H9 (cell line): ENCODE data around the gene CEMIP. TPM values are rescaled to one million over a fixed set of nuclear protein-coding genes. Genes with fewer than 3 reads are reported as not detected.

Experiments used
- DNase-seq: peaks from one replicate; pipeline ENCODE4 v3.0.0-alpha.2; 2017
- H2AFZ ChIP-seq: one replicate; pipeline ENCODE4 v1.6.1; 2013; ENCODE audit warnings: mild to moderate bottlenecking, low read length, control low read depth, moderate library complexity
- H2AK5ac ChIP-seq: 2 replicates; pipeline ENCODE4 v1.6.1; 2013; ENCODE audit warnings: low read length, control low read depth, mixed read lengths; ENCODE audit not compliant: insufficient read length
- H2BK120ac ChIP-seq: one replicate; pipeline ENCODE4 v1.6.1; 2013; ENCODE audit warnings: low read depth, mild to moderate bottlenecking, low read length, control low read depth, inconsistent platforms; ENCODE audit not compliant: poor library complexity, severe bottlenecking
- H2BK12ac ChIP-seq: 2 replicates; pipeline ENCODE4 v1.6.1; 2013; ENCODE audit warnings: low read length, control low read depth, mixed read lengths, low read depth; ENCODE audit not compliant: insufficient read length
- H2BK15ac ChIP-seq: 2 replicates; pipeline ENCODE4 v1.6.1; 2013; ENCODE audit warnings: low read depth, low read length, control low read depth
- H2BK20ac ChIP-seq: one replicate; pipeline ENCODE4 v1.6.1; 2013; ENCODE audit warnings: low read depth, mild to moderate bottlenecking, low read length, control low read depth, inconsistent platforms; ENCODE audit not compliant: poor library complexity, severe bottlenecking
- H2BK5ac ChIP-seq: 2 replicates; pipeline ENCODE4 v1.6.1; 2013; ENCODE audit warnings: low read length, control low read depth, mixed read lengths; ENCODE audit not compliant: insufficient read length
- H3K14ac ChIP-seq: 2 replicates; pipeline ENCODE4 v1.6.1; 2013; ENCODE audit warnings: low read length, control low read depth; ENCODE audit not compliant: insufficient read depth
- H3K18ac ChIP-seq: 2 replicates; pipeline ENCODE4 v1.6.1; 2013; ENCODE audit warnings: low read depth, mild to moderate bottlenecking, mixed read lengths, low read length, control low read depth; ENCODE audit not compliant: insufficient read length
- H3K23ac ChIP-seq: 2 replicates; pipeline ENCODE4 v1.6.1; 2013; ENCODE audit warnings: low read length, control low read depth, mixed read lengths, low read depth; ENCODE audit not compliant: insufficient read length
- H3K23me2 ChIP-seq: 2 replicates; pipeline ENCODE4 v1.6.1; 2013; ENCODE audit warnings: low read depth, mild to moderate bottlenecking, mixed read lengths, low read length, control low read depth; ENCODE audit not compliant: insufficient read length, poor library complexity, severe bottlenecking
- H3K27ac ChIP-seq: 2 replicates; pipeline ENCODE4 v1.5.1; 2013; ENCODE audit warnings: low read length, control low read depth, mixed read lengths, low read depth; ENCODE audit not compliant: insufficient read length
- H3K27me3 ChIP-seq: 2 replicates; pipeline ENCODE4 v1.6.1; 2013; ENCODE audit warnings: low read length, control low read depth, inconsistent platforms; ENCODE audit not compliant: insufficient read depth
- H3K4ac ChIP-seq: 2 replicates; pipeline ENCODE4 v1.6.1; 2013; ENCODE audit warnings: low read depth, mild to moderate bottlenecking, control low read depth, inconsistent platforms, low read length, moderate library complexity
- H3K4me1 ChIP-seq: 2 replicates; pipeline ENCODE4 v1.6.1; 2013; ENCODE audit warnings: low read length, control low read depth, inconsistent platforms; ENCODE audit not compliant: insufficient read depth
- H3K4me2 ChIP-seq: 2 replicates; pipeline ENCODE4 v1.6.1; 2013; ENCODE audit warnings: low read length, control low read depth, mixed read lengths; ENCODE audit not compliant: insufficient read length, insufficient read depth
- H3K56ac ChIP-seq: 2 replicates; pipeline ENCODE4 v1.6.1; 2013; ENCODE audit warnings: low read depth, mild to moderate bottlenecking, mixed read lengths, low read length, control low read depth; ENCODE audit not compliant: insufficient read length
- H3K79me1 ChIP-seq: 2 replicates; pipeline ENCODE4 v1.6.1; 2013; ENCODE audit warnings: low read depth, mild to moderate bottlenecking, moderate library complexity, low read length, control low read depth, inconsistent platforms; ENCODE audit not compliant: insufficient read depth, poor library complexity, severe bottlenecking
- H3K79me2 ChIP-seq: 2 replicates; pipeline ENCODE4 v1.6.1; 2013; ENCODE audit warnings: low read length, control low read depth, inconsistent platforms; ENCODE audit not compliant: insufficient read depth
- H3K9ac ChIP-seq: 2 replicates; pipeline ENCODE4 v1.6.1; 2013; ENCODE audit warnings: low read length, control low read depth, mixed read lengths; ENCODE audit not compliant: insufficient read length; ENCODE audit errors: extremely low read depth
- H3K9me3 ChIP-seq: one replicate; pipeline ENCODE4 v1.6.1; 2013; ENCODE audit warnings: low read depth, low read length, inconsistent platforms; ENCODE audit not compliant: control insufficient read depth
- H3T11ph ChIP-seq: one replicate; pipeline ENCODE4 v1.6.1; 2013; ENCODE audit warnings: mild to moderate bottlenecking, low read length, control low read depth, inconsistent platforms
- H4K20me1 ChIP-seq: one replicate; pipeline ENCODE4 v1.6.1; 2013; ENCODE audit not compliant: control insufficient read depth, insufficient read length, insufficient read depth
- H4K5ac ChIP-seq: 2 replicates; pipeline ENCODE4 v1.6.1; 2013; ENCODE audit warnings: low read depth, mild to moderate bottlenecking, mixed read lengths, low read length, control low read depth; ENCODE audit not compliant: insufficient read length
- H4K8ac ChIP-seq: replicated peaks from 2 replicates; pipeline ENCODE4 v1.6.1; 2013; ENCODE audit warnings: low read length, control low read depth, mixed read lengths, low read depth; ENCODE audit not compliant: insufficient read length
- H4K91ac ChIP-seq: 2 replicates; pipeline ENCODE4 v1.6.1; 2013; ENCODE audit warnings: low read depth, mild to moderate bottlenecking, moderate library complexity, mixed read lengths, low read length, control low read depth; ENCODE audit not compliant: insufficient read length
- H3K27ac Mint-ChIP-seq, 3 experiments: 2 replicates in 2 of 3; 3 replicates in 1 of 3; pipeline ENCODE4 v1.8.0; 2020 to 2021; ENCODE audit warnings: mixed read lengths in 3 of 3, mild to moderate bottlenecking in 1 of 3, moderate library complexity in 1 of 3
- H3K27me3 Mint-ChIP-seq: 2 replicates; pipeline ENCODE4 v1.8.0; 2021; ENCODE audit warnings: low read depth, mild to moderate bottlenecking, moderate library complexity, mixed read lengths
- H3K36me3 Mint-ChIP-seq, 3 experiments: 2 replicates in 2 of 3; 3 replicates in 1 of 3; pipeline ENCODE4 v1.8.0; 2020 to 2021; ENCODE audit warnings: low read depth in 3 of 3, mixed read lengths in 3 of 3; ENCODE audit not compliant: insufficient read depth in 1 of 3
- H3K4me1 Mint-ChIP-seq, 2 experiments: 2 replicates each; pipeline ENCODE4 v1.8.0; 2020; ENCODE audit warnings: mixed read lengths in 2 of 2
- H3K4me3 Mint-ChIP-seq, 2 experiments: 2 replicates in 1 of 2; 3 replicates in 1 of 2; pipeline ENCODE4 v1.8.0; 2020 to 2021; ENCODE audit warnings: mild to moderate bottlenecking in 2 of 2, mixed read lengths in 2 of 2, moderate library complexity in 1 of 2
- H3K9me3 Mint-ChIP-seq, 2 experiments: 2 replicates in 1 of 2; 3 replicates in 1 of 2; pipeline ENCODE4 v1.8.0; 2020; ENCODE audit warnings: mild to moderate bottlenecking in 2 of 2, mixed read lengths in 2 of 2, moderate library complexity in 1 of 2
- WGBS: extraction: QIAGEN DNeasy Blood & Tissue Kit; methylation state at CpG from one replicate; pipeline ENCODE4 v1.1.7; 2013; ENCODE audit warnings: missing lambda C conversion rate, low lambda C conversion rate, mixed read lengths; ENCODE audit not compliant: insufficient read length; ENCODE audit errors: extremely low coverage; 5-methylcytosine and 5-hydroxymethylcytosine counted together
- total RNA-seq: library from RNA; stranded (reverse); gene quantifications from 2 replicates; pipeline ENCODE4 v1.2.1, GENCODE V29; 2021
- TF ChIP-seq, protein P1 (sequence below): fragments of 200-600 bp; sonication (generic); conservative IDR thresholded peaks from 3 replicates; pipeline ENCODE4 v1.8.0; 2021; ENCODE audit warnings: antibody characterized with exemption, mild to moderate bottlenecking

Gene CEMIP
- total RNA-seq, 1 experiment from 2014 or later = 0.09 TPM

DNA sequence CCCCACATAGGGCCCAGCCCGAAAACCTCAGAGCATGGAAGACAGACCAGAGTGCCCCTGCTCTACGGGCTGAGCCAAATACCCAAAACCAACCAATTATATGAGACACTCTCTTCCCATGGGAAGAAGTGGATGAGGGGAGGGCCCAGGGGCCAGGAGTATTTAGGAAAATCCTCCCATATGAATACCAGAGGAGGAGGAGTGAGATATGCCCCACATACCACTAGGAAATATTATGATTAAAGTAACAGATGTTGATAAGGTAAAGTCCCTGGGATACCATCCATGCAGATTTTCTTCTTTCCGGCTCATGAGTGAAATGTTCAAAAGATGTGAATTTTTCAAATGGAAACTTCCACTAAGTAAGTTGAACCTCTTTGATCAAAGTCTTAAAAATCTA is 160.0 kb downstream of the CEMIP start:
- no peaks in the 10 kb centered on the region for H3K79me1 ChIP-seq

More for the DNA sequence above, 160.0 kb downstream of the CEMIP start:
- H3K56ac ChIP-seq = no peak overlapping the region
- TF ChIP-seq, protein P1, sequence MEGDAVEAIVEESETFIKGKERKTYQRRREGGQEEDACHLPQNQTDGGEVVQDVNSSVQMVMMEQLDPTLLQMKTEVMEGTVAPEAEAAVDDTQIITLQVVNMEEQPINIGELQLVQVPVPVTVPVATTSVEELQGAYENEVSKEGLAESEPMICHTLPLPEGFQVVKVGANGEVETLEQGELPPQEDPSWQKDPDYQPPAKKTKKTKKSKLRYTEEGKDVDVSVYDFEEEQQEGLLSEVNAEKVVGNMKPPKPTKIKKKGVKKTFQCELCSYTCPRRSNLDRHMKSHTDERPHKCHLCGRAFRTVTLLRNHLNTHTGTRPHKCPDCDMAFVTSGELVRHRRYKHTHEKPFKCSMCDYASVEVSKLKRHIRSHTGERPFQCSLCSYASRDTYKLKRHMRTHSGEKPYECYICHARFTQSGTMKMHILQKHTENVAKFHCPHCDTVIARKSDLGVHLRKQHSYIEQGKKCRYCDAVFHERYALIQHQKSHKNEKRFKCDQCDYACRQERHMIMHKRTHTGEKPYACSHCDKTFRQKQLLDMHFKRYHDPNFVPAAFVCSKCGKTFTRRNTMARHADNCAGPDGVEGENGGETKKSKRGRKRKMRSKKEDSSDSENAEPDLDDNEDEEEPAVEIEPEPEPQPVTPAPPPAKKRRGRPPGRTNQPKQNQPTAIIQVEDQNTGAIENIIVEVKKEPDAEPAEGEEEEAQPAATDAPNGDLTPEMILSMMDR = no peak
- no peak overlapping the region for H2AFZ ChIP-seq
- no peak overlapping the region for H2BK120ac ChIP-seq
- H3K27me3 ChIP-seq = no peaks in the 10 kb centered on the region
- no peak for DNase-seq
- WGBS = no CpG with 5 or more reads among the region's 3 CpGs
- H4K20me1 ChIP-seq = no peaks in the 10 kb centered on the region
- no peak overlapping the region for H4K91ac ChIP-seq
- H3K14ac ChIP-seq = no peak overlapping the region
- H3K23ac ChIP-seq = no peak overlapping the region
- no peak overlapping the region for H4K5ac ChIP-seq
- H3K9ac ChIP-seq = no peak overlapping the region
- no peak overlapping the region for H3K4ac ChIP-seq
- H2BK12ac ChIP-seq = no peak overlapping the region
- no peak overlapping the region for H2AK5ac ChIP-seq
- no peaks in the 10 kb centered on the region for H3K79me2 ChIP-seq
- H3K27ac ChIP-seq = no peak overlapping the region
- H2BK15ac ChIP-seq = no peak overlapping the region
- H4K8ac ChIP-seq = no peak overlapping the region
- H3T11ph ChIP-seq = no peak overlapping the region
- no peaks in the 10 kb centered on the region for H3K9me3 ChIP-seq
- no peak overlapping the region for H2BK20ac ChIP-seq
- no peak overlapping the region for H3K4me2 ChIP-seq
- H3K4me3 Mint-ChIP-seq = no peak overlapping the region
- no peak overlapping the region for H3K18ac ChIP-seq
- H3K27me3 Mint-ChIP-seq = no peaks in the 10 kb centered on the region
- no peak overlapping the region for H2BK5ac ChIP-seq
- no peaks in the 10 kb centered on the region; the same call in 1 of the 2 replicates for H3K4me1 ChIP-seq
- peaks cover 1 to 11% (median 7%) of the 10 kb centered on the region in 3 experiments; a peak in 4 of 7 replicates for H3K36me3 Mint-ChIP-seq
- no peaks in the 10 kb centered on the region for H3K23me2 ChIP-seq
- H3K27ac Mint-ChIP-seq = no peak overlapping the region
- peaks cover 6 to 7% of the 10 kb centered on the region in 2 experiments for H3K4me1 Mint-ChIP-seq
- H3K9me3 Mint-ChIP-seq = no peaks in the 10 kb centered on the region
